ENCODE data around the gene RCSD1.

Gene RCSD1

GRCh38 chr1:167668108-167668507 lies 38.1 kb downstream of the RCSD1 start:
- DNase-seq (ENCODE audit: low read depth in 2 of 2): no peak

DNA sequence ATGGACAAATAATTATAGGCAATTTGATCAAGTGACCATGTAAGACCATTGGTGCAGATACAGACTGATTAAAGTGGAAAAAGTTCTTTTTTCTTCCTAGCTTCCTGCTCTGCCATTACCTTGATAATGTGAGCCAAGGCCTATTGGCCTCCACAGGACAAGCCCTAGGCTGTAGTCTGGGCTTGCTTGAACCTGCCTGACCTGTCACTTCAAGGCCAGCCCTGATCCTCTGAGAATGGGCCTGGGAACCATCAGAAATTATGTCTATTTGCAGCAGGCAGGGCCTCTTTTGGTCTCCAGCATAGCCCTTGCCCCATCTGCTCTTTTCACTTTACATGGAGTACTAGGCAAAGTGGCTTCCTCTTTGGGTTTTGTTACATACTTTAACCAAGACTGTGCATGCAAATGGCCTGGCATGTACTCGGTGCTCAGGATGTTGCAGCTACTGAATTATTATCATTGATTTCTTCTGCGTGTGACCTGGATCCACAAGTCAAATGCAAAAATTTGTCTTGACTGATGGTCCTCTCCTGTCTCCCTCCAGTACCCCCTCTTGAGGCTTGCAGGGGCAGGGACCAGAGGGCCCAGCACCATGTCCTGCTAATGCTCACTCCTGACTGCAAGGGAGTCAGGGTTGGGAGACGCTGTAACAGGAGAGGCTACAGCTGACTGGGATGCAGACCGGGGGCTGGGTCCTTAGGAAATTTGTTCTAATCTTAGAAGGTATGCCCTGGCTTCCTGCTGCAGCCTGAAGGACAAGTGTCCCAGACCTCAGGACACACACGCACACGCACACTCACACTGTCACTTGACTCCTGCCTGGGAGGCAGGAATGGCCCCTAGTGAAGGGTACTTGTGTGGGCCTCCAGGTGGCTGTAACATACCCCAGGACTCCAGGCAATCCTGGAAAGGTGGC lies 39.4 kb downstream of the RCSD1 start:
- DNase-seq (ENCODE audit: low read depth in 2 of 2): no peak

DNA sequence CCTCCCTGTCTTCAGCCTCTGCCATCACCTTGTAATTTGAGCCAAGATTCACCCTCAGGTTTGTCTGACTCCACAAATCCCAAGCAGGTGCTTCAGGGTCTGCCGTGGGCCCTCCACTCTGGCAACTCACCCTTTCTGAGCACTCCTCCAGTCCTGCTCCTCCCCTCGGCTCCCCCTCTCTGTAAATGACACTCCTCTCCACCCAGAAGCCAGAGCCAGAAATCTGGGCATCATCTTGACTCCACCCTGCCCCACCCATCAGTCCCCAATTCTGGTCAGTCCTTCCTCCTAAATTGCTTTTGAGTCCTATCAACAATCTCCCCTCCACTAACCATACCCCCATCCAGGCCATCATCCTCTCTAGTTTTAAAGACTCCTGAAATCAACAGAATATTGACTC lies 40.5 kb downstream of the RCSD1 start:
- DNase-seq (ENCODE audit: low read depth in 2 of 2): no peak

DNA sequence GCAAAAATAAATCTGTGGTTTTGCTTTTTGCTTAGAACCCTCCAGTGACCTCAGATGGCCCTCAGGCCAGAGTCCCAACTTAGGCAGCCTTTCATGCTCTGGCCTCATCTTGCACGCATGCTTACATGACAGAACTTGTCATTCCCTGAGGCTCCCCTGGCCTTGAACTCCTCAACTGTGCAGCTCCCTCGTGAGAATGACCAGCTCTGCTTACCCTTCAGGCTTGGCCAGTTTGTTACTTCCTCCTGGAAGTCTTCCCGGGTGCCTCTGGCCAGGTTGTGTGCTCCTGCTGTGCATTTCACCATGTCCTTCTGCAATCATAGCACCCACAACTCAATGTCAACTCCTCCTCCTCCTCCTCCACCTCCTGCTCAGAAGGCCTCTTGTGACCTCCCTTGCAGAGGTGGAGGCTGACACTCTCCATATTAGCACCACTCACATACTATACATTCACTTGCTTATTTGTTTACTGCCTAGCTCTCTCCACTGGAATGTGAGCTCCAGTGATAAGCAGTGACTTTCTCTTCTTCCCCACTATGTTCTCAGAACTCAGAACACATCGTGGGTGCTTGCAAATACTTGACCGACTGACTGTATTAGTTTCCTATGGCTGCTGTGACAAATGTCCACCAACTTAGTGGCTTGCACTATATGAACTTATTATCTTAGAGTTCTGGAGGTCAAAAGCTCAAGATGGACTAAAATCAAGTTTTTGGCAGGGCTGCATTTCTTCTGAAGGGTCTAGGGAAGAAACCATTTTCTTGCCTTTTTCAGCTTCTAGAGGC lies 41.9 kb downstream of the RCSD1 start:
- DNase-seq (ENCODE audit: low read depth in 2 of 2): no peak

DNA sequence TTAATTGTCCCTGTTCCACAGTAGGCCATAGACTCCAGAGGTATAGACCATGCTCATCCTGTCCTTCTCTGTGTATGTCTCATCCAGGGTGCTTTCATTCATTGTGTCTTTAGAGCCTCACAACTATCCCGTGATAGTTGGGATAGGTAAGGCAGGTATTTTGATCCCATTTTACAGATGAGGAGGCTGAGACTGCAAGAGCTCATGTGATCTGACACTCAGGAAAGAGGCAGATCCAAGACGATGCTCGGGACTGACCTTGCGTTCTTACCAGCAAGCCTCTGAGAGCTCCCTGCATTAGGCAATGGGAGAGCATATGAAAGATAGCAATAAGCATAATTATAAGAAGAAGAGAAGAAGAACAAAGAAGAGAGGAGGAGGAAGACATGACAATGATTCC lies 42.8 kb downstream of the RCSD1 start:
- no peak for DNase-seq (ENCODE audit: low read depth in 2 of 2)

- DNase-seq (ENCODE audit: low read depth in 2 of 2): no peak
Observed at GRCh38 chr1:167673265-167673664, 43.2 kb downstream of the RCSD1 start.

- no peak for DNase-seq (ENCODE audit: low read depth in 2 of 2)
Observed at GRCh38 chr1:167674156-167674555, 44.1 kb downstream of the RCSD1 start.

GRCh38 chr1:167675440-167675839 lies 45.4 kb downstream of the RCSD1 start:
- no peak for DNase-seq (ENCODE audit: low read depth in 2 of 2)

GRCh38 chr1:167676205-167676915 lies 46.3 kb downstream of the RCSD1 start:
- DNase-seq (ENCODE audit: low read depth in 2 of 2): no peak

- DNase-seq (ENCODE audit: low read depth in 2 of 2): no peak
Observed at GRCh38 chr1:167676916-167677848, 47.1 kb downstream of the RCSD1 start.

GRCh38 chr1:167678422-167678821 lies 48.4 kb downstream of the RCSD1 start:
- no peak for DNase-seq (ENCODE audit: low read depth in 2 of 2)

- no peak for DNase-seq (ENCODE audit: low read depth in 2 of 2)
Observed at GRCh38 chr1:167678838-167679237, 48.8 kb downstream of the RCSD1 start.

- no peak for DNase-seq (ENCODE audit: low read depth in 2 of 2)
Observed at GRCh38 chr1:167679714-167680113, 49.7 kb downstream of the RCSD1 start.

- no peak for DNase-seq (ENCODE audit: low read depth in 2 of 2)
Observed at GRCh38 chr1:167681024-167681423, 51.0 kb downstream of the RCSD1 start.

GRCh38 chr1:167681451-167682098 lies 51.5 kb downstream of the RCSD1 start:
- DNase-seq (ENCODE audit: low read depth in 2 of 2): no peak

- DNase-seq (ENCODE audit: low read depth in 2 of 2): no peak
Observed at GRCh38 chr1:167683226-167683625, 53.2 kb downstream of the RCSD1 start.

DNA sequence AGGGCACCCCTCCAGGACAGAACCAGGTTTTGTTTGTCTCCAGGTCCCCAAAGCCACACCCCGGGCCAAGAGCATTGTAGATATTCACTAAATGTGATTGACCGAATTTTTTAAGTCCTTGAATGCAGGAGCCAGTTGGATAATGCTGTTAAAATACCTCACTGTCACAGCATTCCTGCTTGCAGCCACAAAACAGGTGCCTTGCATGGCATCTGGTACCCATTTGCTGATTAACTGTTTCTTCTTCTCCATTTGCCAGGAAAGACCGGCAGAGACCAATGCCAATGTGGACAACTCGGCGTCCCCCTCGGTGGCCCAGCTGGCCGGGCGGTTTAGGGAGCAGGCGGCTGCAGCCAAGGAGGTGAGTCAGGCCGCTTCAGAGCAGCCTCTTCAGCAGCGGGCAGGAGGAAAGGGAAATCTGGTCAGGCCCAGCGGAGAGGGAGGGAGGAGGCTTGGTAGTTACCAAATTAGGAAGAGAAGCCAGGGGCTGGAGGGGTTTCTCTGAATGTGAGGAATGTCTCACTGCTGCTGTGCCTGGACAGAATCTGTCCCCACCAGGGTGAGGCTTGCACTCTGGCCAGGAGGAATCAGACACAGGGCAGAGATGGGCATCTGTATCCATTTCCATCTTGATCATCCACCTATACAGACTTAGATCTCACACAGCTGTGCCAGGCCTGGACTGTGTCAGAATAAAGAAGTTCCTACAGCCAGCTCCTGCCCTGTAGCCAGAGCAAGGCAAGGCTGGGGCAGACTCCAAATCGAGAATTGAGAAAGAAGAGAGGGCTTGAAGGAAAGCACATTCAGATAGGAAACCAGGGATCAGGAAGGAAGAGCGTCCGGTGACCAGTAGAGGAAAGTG lies 53.8 kb downstream of the RCSD1 start:
- no peak for DNase-seq (ENCODE audit: low read depth in 2 of 2)

- DNase-seq (ENCODE audit: low read depth in 2 of 2): no peak
Observed at GRCh38 chr1:167685844-167686243, 55.8 kb downstream of the RCSD1 start.

DNA sequence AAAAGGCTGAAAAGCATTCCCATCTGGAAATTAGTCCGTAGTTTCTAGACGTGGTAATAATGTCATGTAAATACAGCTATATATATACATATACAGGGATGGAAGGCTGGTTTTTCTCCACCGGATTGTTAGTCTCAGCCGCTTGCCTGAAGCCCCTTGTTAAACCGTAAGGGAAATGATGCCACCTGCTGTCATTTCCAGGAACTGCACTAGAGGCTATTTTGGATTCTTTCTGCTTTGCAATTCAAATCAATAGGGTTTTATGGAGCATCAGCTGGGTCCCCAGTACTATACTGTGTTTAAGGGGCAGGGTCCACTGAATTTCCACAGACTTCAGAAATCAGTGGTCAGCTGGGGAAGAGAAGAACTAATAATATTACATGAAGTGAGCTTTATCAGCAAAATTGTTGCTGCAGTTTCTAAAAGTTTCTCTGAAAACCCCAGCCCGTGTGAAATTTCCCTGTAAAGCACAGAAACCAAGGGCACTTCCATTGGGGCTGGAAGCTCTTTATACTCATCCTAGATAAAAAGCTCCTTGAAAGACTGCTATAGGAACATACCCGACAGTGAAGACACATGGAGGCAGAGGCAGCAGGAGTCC lies 58.0 kb downstream of the RCSD1 start:
- peak; percentile 60 to 68 for DNase-seq (ENCODE audit: low read depth in 2 of 2)

Measured in activated CD8-positive, alpha-beta memory T cell treated with anti-CD3 and anti-CD28 coated beads for 4 hours (primary cell).